ENCODE measurements around the gene LOXL1.
"Not testable (repeated sequence)": the region's sequence is repeated elsewhere in the genome, so short reads cannot be mapped to it uniquely, and the experiment has no call there.

LOXL1 gene

GRCh38 chr15:73922186-73923151, 3.8 kb upstream of the LOXL1 start:
- no peak for DNase-seq (ENCODE audit: low read depth)

- DNase-seq (ENCODE audit: low read depth): no peak
Measured at GRCh38 chr15:73923156-73923487, 3.1 kb upstream of the LOXL1 start.

GRCh38 chr15:73923488-73924164, 2.6 kb upstream of the LOXL1 start:
- DNase-seq (ENCODE audit: low read depth): no peak

- no peak for DNase-seq (ENCODE audit: low read depth)
Measured at GRCh38 chr15:73924171-73924921, 1.9 kb upstream of the LOXL1 start.

- no peak for DNase-seq (ENCODE audit: low read depth)
Measured at GRCh38 chr15:73925848-73926218, 429 bp upstream of the LOXL1 start.

- DNase-seq (ENCODE audit: low read depth): no peak
Measured at GRCh38 chr15:73927003-73927475, 777 bp downstream of the LOXL1 start.

- DNase-seq (ENCODE audit: low read depth): no peak
Measured at GRCh38 chr15:73927476-73928240, 1.4 kb downstream of the LOXL1 start.

GRCh38 chr15:73928241-73928579, 1.9 kb downstream of the LOXL1 start:
- no peak for DNase-seq (ENCODE audit: low read depth)

- no peak for DNase-seq (ENCODE audit: low read depth)
Measured at GRCh38 chr15:73928971-73929627, 2.8 kb downstream of the LOXL1 start.

- peak; percentile 75 for DNase-seq (ENCODE audit: low read depth)
Measured at GRCh38 chr15:73930371-73930770, 4.1 kb downstream of the LOXL1 start.

GRCh38 chr15:73930790-73931281, 4.6 kb downstream of the LOXL1 start:
- DNase-seq (ENCODE audit: low read depth): no peak

- DNase-seq (ENCODE audit: low read depth): no peak
Measured at GRCh38 chr15:73931441-73931840, 5.2 kb downstream of the LOXL1 start.

- DNase-seq (ENCODE audit: low read depth): no peak
Measured at GRCh38 chr15:73932381-73933191, 6.3 kb downstream of the LOXL1 start.

GRCh38 chr15:73934281-73934680, 8.0 kb downstream of the LOXL1 start:
- DNase-seq (ENCODE audit: low read depth): no peak

GRCh38 chr15:73935547-73935946, 9.3 kb downstream of the LOXL1 start:
- no peak for DNase-seq (ENCODE audit: low read depth)

- DNase-seq (ENCODE audit: low read depth): no peak
Measured at GRCh38 chr15:73936181-73936580, 9.9 kb downstream of the LOXL1 start.

- no peak for DNase-seq (ENCODE audit: low read depth)
Measured at GRCh38 chr15:73936588-73937290, 10.5 kb downstream of the LOXL1 start.

- no peak for DNase-seq (ENCODE audit: low read depth)
Measured at GRCh38 chr15:73937296-73937695, 11.0 kb downstream of the LOXL1 start.

- DNase-seq (ENCODE audit: low read depth): no peak
Measured at GRCh38 chr15:73937726-73938125, 11.5 kb downstream of the LOXL1 start.

- DNase-seq (ENCODE audit: low read depth): not testable (repeated sequence)
Measured at GRCh38 chr15:73938516-73938915, 12.3 kb downstream of the LOXL1 start.

Measured in GM04503 (cell line).